Stimulated activated memory B cell treated with anti-CD40 and anti-IgM and Interleukin-4, amounts not matched to agents 10 μg/mL and 1 μg/mL and 100 μg/mL, for 72 hours (primary cell): ENCODE data around the gene MICALL1.

Source experiments
- ATAC-seq: fragments of 150-1000 bp; cut with Tn5 transposase; 2 replicates; pipeline ENCODE4 v1.10.0; 2021
- H3K27ac Mint-ChIP-seq: one replicate; pipeline ENCODE4 v1.8.0; 2022; ENCODE audit warnings: mild to moderate bottlenecking, mixed read lengths
- H3K27me3 Mint-ChIP-seq: one replicate; pipeline ENCODE4 v1.8.0; 2022; ENCODE audit warnings: mixed read lengths
- H3K36me3 Mint-ChIP-seq: one replicate; pipeline ENCODE4 v1.8.0; 2022; ENCODE audit warnings: mixed read lengths
- H3K4me1 Mint-ChIP-seq: one replicate; pipeline ENCODE4 v1.8.0; 2022; ENCODE audit warnings: mixed read lengths
- H3K4me3 Mint-ChIP-seq: one replicate; pipeline ENCODE4 v1.8.0; 2022; ENCODE audit warnings: mild to moderate bottlenecking, moderate library complexity, mixed read lengths
- H3K9me3 Mint-ChIP-seq: one replicate; pipeline ENCODE4 v1.8.0; 2022; ENCODE audit warnings: mixed read lengths

The MICALL1 gene

GRCh38 chr22:37905534-37906363 is at the start of gene MICALL1:
MICALL1 (plus strand) TSS chr22:37906297; CDS start chr22:37906423, 126 bp downstream.
- ATAC-seq = peak; percentile 94
- Mint-ChIP-seq H3K4me1 (peaks cover 24% of the 10 kb centered on the region), H3K27me3 (no peaks in the 10 kb centered on the region), H3K9me3 (no peaks in the 10 kb centered on the region), H3K27ac (peak within 1 kb of the TSS; percentile 88), H3K4me3 (peak within 1 kb of the TSS; percentile 85), H3K36me3 (no peaks in the 10 kb centered on the region)

GRCh38 chr22:37860796-37861421 is 45.2 kb upstream of the MICALL1 start:
- no peaks in the 10 kb centered on the region for H3K4me1 Mint-ChIP-seq
- H3K9me3 Mint-ChIP-seq = no peaks in the 10 kb centered on the region
- H3K36me3 Mint-ChIP-seq = peaks cover 67% of the 10 kb centered on the region
- H3K4me3 Mint-ChIP-seq = no peak overlapping the region
- no peak overlapping the region for H3K27ac Mint-ChIP-seq
- ATAC-seq = no peak
- no peaks in the 10 kb centered on the region for H3K27me3 Mint-ChIP-seq

GRCh38 chr22:37862570-37863325 is 43.3 kb upstream of the MICALL1 start:
- no peaks in the 10 kb centered on the region for H3K9me3 Mint-ChIP-seq
- no peak for ATAC-seq
- no peak overlapping the region for H3K27ac Mint-ChIP-seq
- H3K27me3 Mint-ChIP-seq = no peaks in the 10 kb centered on the region
- H3K4me3 Mint-ChIP-seq = no peak overlapping the region
- no peaks in the 10 kb centered on the region for H3K4me1 Mint-ChIP-seq
- H3K36me3 Mint-ChIP-seq = peaks cover 55% of the 10 kb centered on the region

GRCh38 chr22:37865510-37865909 is 40.6 kb upstream of the MICALL1 start:
- ATAC-seq = no peak
- Mint-ChIP-seq H3K9me3 (no peaks in the 10 kb centered on the region), H3K27ac (no peak overlapping the region), H3K4me3 (no peak overlapping the region), H3K36me3 (peaks cover 51% of the 10 kb centered on the region), H3K4me1 (no peaks in the 10 kb centered on the region), H3K27me3 (no peaks in the 10 kb centered on the region)

- H3K27me3 Mint-ChIP-seq = no peaks in the 10 kb centered on the region
- H3K36me3 Mint-ChIP-seq = peaks cover 38% of the 10 kb centered on the region
- H3K4me1 Mint-ChIP-seq = no peaks in the 10 kb centered on the region
- H3K4me3 Mint-ChIP-seq = no peak overlapping the region
- ATAC-seq = no peak
- no peak overlapping the region for H3K27ac Mint-ChIP-seq
- H3K9me3 Mint-ChIP-seq = no peaks in the 10 kb centered on the region
Measured at GRCh38 chr22:37870273-37870672, 35.8 kb upstream of the MICALL1 start.

GRCh38 chr22:37880668-37881440 is 25.2 kb upstream of the MICALL1 start:
- Mint-ChIP-seq H3K36me3 (peaks cover 38% of the 10 kb centered on the region), H3K27me3 (no peaks in the 10 kb centered on the region)

GRCh38 chr22:37884420-37884819 is 21.7 kb upstream of the MICALL1 start:
- H3K36me3 Mint-ChIP-seq = peaks cover 35% of the 10 kb centered on the region
- H3K4me1 Mint-ChIP-seq = peaks cover 9% of the 10 kb centered on the region
- no peak for ATAC-seq
- H3K27me3 Mint-ChIP-seq = no peaks in the 10 kb centered on the region
- no peaks in the 10 kb centered on the region for H3K9me3 Mint-ChIP-seq
- H3K27ac Mint-ChIP-seq = no peak overlapping the region
- H3K4me3 Mint-ChIP-seq = no peak overlapping the region

More at GRCh38 chr22:37880668-37881440, 25.2 kb upstream of the MICALL1 start:
- H3K4me1 Mint-ChIP-seq = peaks cover 9% of the 10 kb centered on the region
- no peaks in the 10 kb centered on the region for H3K9me3 Mint-ChIP-seq
- H3K27ac Mint-ChIP-seq = no peak overlapping the region
- H3K4me3 Mint-ChIP-seq = no peak overlapping the region
- ATAC-seq = no peak

- no peaks in the 10 kb centered on the region for H3K27me3 Mint-ChIP-seq
- ATAC-seq = no peak
- no peaks in the 10 kb centered on the region for H3K9me3 Mint-ChIP-seq
- peaks cover 9% of the 10 kb centered on the region for H3K4me1 Mint-ChIP-seq
- H3K27ac Mint-ChIP-seq = no peak overlapping the region
- no peak overlapping the region for H3K4me3 Mint-ChIP-seq
- peaks cover 42% of the 10 kb centered on the region for H3K36me3 Mint-ChIP-seq
Measured at GRCh38 chr22:37887584-37888378, 18.3 kb upstream of the MICALL1 start.

- ATAC-seq = no peak
- Mint-ChIP-seq H3K9me3 (no peaks in the 10 kb centered on the region), H3K4me3 (no peak overlapping the region), H3K27ac (no peak overlapping the region), H3K4me1 (peaks cover 10% of the 10 kb centered on the region), H3K27me3 (no peaks in the 10 kb centered on the region), H3K36me3 (peaks cover 35% of the 10 kb centered on the region)
Measured at GRCh38 chr22:37891926-37892325, 14.2 kb upstream of the MICALL1 start.

- Mint-ChIP-seq H3K27me3 (no peaks in the 10 kb centered on the region), H3K9me3 (no peaks in the 10 kb centered on the region), H3K27ac (peak overlapping the region; percentile 0), H3K36me3 (peaks cover 31% of the 10 kb centered on the region), H3K4me1 (peaks cover 11% of the 10 kb centered on the region), H3K4me3 (no peak overlapping the region)
- no peak for ATAC-seq
Measured at GRCh38 chr22:37892566-37893335, 13.3 kb upstream of the MICALL1 start.

- Mint-ChIP-seq H3K4me3 (no peak overlapping the region), H3K27me3 (no peaks in the 10 kb centered on the region), H3K27ac (peak overlapping the region; percentile 0), H3K4me1 (peaks cover 11% of the 10 kb centered on the region), H3K9me3 (no peaks in the 10 kb centered on the region), H3K36me3 (peaks cover 23% of the 10 kb centered on the region)
- ATAC-seq = no peak
Measured at GRCh38 chr22:37893583-37893983, 12.5 kb upstream of the MICALL1 start.

GRCh38 chr22:37894939-37895670 is 11.0 kb upstream of the MICALL1 start:
- Mint-ChIP-seq H3K9me3 (no peaks in the 10 kb centered on the region), H3K36me3 (peaks cover 16% of the 10 kb centered on the region), H3K4me3 (no peak overlapping the region), H3K27ac (no peak overlapping the region), H3K4me1 (peaks cover 11% of the 10 kb centered on the region), H3K27me3 (no peaks in the 10 kb centered on the region)
- no peak for ATAC-seq

- H3K36me3 Mint-ChIP-seq = peaks cover 15% of the 10 kb centered on the region
- ATAC-seq = peak; percentile 80
- peaks cover 11% of the 10 kb centered on the region for H3K4me1 Mint-ChIP-seq
- H3K27me3 Mint-ChIP-seq = no peaks in the 10 kb centered on the region
- H3K4me3 Mint-ChIP-seq = no peak overlapping the region
- H3K27ac Mint-ChIP-seq = peak overlapping the region; percentile 83
- no peaks in the 10 kb centered on the region for H3K9me3 Mint-ChIP-seq
Measured at GRCh38 chr22:37896181-37896592, 9.9 kb upstream of the MICALL1 start.
